Cerebellar nuclear complex (tissue), 1 donor: ENCODE results near the gene GRXCR2.
"Not testable (repeated sequence)": the region's sequence is repeated elsewhere in the genome, so short reads cannot be mapped to it uniquely, and the experiment has no call there.

ENCODE experiments used
- DNase-seq, 2 experiments: peaks; one replicate each; lab custom pipeline; 2025; lab: John Stamatoyannopoulos, UW

GRXCR2 gene

GRCh38 chr5:145887217-145887616 is 14.4 kb upstream of the GRXCR2 start:
- no peak for DNase-seq

DNA sequence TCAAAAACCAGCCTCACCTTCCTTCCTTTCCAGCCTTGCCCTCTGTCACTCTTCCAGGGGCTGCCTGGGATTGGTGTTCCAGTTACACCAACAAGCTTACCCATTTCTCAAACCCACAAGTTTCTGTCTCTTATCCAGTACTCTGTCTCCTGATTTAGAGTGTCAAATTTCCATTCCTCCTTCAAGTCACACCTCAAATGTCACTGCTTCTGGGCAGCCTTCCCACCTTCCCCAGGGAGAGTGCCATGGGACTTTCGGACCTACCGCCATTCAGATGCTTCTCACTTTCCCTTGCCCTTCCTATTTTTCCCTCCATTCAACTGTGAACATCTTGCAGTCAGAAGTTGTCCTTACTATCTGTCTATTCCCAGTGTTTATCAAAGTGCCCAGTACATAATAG is 2.0 kb upstream of the GRXCR2 start:
- DNase-seq, result no peak

- DNase-seq, result no peak
These were observed 328 bp downstream of the GRXCR2 start for GRCh38 chr5:145872486-145872885.

- DNase-seq, result no peak
These were observed 3.1 kb downstream of the GRXCR2 start for GRCh38 chr5:145869753-145870152.

- DNase-seq, result no peak
These were observed 5.0 kb downstream of the GRXCR2 start for GRCh38 chr5:145867806-145868205.

DNA sequence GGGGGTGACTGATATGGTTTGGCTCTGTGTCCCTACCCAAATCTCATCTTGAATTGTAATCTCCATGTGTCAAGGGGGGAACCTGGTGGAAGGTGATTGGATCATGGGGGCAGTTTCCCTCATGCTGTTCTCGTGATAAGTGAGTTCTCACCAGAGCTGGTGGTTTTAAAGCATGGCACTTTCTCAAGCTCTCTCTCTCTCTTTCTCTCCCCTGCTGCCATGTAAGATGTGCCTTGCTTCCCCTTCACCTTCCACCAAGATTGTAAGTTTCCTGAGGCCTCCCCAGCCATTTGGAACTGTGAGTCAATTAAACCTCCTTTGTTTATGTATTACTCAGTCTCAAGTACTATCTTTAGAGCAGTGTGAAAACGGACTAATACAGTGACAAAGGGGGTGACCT is 8.4 kb downstream of the GRXCR2 start:
- not testable (repeated sequence) for DNase-seq

GRCh38 chr5:145863003-145863402 is 9.8 kb downstream of the GRXCR2 start:
- DNase-seq, result no peak

DNA sequence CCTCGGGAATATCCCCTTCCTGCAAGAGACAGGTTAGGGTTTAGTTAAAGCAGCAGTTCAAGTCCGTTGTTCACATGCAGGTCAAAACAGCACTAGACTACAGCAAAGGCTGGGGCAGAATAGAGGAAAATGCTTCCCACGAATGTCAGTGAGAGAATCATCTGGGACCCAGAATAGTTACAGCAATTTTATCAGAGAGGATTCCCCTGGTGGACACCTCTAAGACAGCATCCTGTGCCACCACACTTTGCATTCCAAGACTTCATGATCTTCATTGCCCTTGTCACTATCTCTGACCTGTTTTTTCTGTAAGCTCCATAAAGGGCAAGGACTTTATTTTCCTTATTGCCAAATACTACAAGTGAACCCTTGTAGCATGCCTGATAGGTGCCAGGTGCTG is 12.9 kb downstream of the GRXCR2 start:
- DNase-seq, result no peak

- no peak for DNase-seq
These were observed 13.4 kb downstream of the GRXCR2 start for GRCh38 chr5:145859453-145859852.

GRCh38 chr5:145858959-145859358 is 13.9 kb downstream of the GRXCR2 start:
- DNase-seq, result no peak

DNA sequence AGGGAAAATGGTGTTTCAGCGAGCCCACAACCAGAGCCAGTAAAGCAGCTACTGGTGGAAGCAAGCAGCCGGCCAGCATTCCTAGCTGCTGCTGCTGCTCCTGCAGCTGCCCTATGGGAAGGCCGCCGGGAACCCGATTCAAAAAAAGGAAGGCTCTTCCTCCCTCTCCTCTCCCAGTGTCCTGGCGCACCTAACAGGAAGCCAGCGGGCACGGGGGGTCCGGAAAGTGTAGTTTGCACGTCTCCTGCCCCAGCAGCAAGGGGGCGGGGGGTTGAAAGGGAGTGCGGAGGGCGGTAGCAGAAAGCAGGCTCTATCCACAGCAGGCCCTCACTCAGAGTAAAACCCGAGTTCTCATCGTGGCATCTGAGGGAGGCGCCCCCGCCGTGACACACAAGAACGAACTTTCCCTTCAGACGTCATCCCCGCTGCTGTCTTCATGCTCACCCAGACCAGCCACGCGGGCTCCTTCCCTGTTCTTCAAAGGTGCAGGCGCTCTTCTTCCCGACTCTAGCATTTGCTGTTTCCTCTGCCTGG is 16.5 kb downstream of the GRXCR2 start:
- DNase-seq, result no peak

DNA sequence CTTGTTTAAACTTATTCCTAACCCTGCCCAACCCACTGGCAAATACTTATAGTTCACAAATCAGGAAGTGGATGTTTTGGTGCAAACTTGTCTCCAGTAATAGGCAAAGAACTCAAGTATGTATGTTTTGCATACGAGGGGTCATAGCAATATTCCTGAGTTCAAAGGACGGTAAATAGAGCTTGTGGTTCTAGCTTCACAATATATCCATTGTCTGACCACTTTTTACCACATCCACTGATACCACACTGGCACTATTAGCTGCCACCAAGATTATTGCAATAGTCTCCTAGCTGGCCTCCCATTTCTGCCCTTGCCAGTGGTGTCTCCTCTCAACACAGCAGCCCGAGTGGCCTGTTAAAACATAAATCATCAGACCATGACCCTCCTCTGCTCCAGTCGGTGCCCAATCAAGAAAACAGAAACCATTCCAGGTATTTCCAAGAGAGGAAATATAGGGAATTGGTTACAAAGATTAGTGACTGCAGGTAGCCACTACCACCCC is 17.0 kb downstream of the GRXCR2 start:
- no peak for DNase-seq

DNA sequence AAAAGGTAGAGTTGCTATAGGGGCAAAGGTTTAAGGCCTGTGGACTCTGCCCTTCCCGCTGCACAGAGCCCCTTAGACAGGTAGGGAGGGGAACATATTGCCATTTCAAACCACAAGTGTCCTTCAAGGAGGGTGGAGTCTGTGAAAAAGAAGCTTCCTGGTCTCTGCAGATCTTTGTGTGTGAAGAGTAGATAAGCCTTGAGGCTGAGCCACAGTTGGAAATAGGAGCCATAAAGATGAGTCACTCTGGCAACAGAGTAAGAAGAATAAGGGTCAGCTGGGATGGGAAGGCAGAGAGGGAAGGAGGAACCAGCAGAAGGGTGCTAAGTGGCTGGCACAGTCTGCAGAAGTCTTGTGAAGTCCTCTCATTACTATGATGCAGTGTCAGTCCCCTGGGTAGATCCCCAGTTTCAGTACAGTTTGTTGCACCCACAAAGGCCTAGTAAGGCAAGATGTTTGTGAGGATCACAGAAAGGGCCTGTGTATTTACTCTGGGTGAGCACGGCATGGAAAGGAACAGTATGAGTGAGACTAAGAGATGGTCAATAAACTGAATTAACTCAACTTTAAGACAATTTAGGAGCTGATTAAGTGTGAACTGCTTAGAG is 18.1 kb downstream of the GRXCR2 start:
- no peak for DNase-seq

DNA sequence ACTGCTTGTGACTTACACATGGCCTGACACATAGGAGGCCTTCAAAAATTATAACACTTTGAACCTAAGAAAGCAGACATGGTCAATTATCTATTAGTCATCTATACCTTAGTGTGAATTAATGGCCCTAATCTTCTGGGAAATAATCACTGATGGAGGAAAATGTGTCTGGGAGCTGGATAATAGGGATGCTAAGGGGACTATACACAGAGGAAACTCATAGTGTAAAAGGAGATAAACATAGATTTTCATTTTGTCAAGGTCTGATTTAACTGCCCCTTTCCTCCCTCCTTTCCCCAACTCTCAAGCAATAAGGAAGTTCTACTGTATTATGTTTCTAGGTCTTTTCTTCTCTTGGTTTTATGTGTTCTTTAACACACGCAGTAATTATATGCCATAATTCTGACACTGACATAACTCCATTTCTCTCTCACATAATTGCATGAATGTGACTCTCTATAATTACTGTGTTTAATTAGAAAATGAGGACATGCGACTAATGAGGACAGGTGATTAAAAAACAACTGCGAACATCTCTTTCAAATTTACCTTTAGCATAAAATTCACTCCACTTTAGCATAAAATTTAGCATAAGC is 18.9 kb downstream of the GRXCR2 start:
- no peak for DNase-seq

- DNase-seq, result no peak
These were observed 19.8 kb downstream of the GRXCR2 start for GRCh38 chr5:145852990-145853389.

DNA sequence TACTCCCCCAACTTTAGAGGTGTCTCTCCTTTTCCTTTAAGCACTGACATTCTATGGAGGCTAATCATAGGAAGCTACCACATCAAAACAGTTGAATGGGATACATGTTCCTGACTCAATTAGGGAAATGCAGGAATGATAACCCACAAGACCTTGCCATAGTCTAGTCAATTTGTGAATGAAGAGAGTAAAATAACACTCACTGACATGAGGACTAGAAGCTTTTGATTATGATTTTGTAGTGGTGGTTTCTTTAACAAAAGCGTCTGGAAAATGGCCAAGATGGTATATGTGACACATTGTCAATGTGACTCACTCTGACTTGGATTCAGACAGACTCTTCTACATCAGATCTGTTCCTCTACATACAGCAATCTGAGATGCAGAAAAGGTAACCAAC is 24.0 kb downstream of the GRXCR2 start:
- no peak for DNase-seq

DNA sequence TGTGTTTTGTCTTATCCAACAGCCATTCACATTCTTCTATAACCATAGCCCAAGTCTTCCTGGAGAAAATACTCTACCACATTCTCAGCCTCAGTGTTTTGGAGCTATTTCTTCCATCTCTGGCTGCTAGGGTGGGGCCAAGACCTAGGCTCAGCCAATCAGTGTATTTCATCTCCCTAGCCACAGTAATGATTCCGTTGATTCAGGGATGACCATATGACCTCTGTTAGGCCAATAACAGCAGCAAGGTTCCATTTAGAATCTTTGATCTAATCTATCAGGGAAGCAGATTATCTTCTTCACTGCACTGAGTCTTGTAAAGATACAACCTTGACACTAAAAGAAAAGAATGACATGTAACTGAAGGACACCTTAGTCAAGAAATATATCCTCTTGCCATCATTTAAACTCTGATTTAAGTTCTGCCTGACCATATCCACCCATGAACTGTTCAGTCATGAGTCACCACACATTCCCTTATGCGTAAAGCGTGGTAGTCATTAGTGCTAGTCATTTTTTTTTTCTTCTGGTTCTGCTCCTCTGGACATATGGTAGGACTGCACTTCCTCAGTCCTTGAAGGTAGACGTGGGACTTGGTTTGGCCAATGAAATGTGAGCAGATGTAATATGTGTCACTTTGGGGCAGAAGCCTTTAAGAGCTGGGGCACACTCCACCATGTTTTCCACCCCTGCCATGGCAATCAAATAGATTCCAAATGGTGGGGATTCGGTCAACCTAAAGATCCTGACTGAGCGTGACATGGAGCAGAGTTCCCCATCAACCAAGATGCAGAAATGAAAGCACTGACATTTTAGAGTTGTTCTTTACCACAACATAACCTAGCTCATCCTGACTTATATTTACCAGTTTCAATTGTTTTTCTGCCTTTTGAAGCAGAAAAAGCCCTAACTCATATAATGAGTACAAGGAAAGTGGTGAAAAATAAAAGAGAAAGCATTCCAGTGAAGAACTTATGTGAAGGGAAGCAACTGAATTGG is 25.0 kb downstream of the GRXCR2 start:
- no peak for DNase-seq

- DNase-seq, result no peak
These were observed 26.7 kb downstream of the GRXCR2 start for GRCh38 chr5:145846081-145846480.

GRCh38 chr5:145841299-145841698 is 31.5 kb downstream of the GRXCR2 start:
- no peak for DNase-seq

DNA sequence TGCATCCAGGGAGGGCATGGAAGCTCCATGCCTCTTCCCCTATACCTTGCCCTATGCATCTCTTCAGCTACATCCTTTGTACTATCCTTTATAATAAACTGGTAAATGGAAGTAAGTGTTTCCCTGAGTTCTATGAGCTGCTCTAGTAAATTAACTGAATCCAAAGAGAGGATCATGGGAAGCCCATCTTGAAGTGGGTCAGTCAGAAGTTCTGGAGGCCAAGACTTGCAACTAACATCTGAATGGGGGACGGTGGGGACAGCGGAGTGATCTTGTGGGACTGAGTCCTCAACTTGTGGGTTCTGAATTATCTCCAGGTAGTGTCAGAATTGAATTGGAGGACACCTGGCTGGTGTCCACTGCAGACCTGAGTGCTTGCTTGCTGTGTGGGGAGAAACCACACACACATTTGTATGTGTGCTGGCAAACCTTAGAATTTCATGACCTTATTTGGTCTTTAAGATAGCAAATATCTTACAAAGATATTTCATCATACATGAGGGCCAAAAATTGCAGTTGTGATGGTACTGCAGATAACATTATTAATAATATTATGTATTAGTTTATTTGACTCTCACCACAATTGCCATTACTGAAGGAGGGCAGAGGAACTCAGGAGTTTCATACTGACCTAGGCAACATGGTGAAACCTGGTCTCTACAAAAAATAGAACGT is 32.2 kb downstream of the GRXCR2 start:
- DNase-seq, result no peak

DNA sequence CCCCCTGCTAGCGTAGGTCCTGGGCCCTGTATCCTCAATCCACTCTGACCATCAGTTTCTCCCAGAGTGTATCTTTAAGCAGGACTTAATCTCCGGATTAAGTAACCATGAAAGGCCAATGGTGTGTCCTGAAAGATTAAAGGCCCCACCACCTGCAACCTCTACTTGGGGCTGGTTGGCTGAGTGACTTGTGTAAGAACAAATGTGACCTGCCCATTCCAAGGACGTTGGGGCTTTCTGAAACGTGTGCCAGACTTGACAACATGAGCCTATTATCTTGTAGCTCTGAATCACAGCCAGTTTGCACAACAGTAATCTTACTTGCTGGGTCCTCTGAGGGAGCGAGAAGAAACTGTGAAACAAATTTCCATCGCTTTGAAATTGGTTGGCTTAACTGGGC is 34.5 kb downstream of the GRXCR2 start:
- no peak for DNase-seq

- DNase-seq, result not testable (repeated sequence)
These were observed 36.6 kb downstream of the GRXCR2 start for GRCh38 chr5:145836241-145836640.
